ENCODE data around the gene RNF167. TPM values are rescaled to one million over a fixed set of nuclear protein-coding genes. Genes with fewer than 3 reads are reported as not detected.
A peak's percentile ranks its signal among the peaks of the same experiment; 100 is the strongest.

RNF167 gene
- total and polyA plus RNA-seq, 2 of the 8 experiments (the other 6 are each of a cell fraction or from before 2014, with no cell fraction given), result 140 to 281 TPM

- H3K56ac ChIP-seq (replicated peaks; ENCODE audit: insufficient read length, low read depth, low read length), result no peak overlapping the region
- TF ChIP-seq EGR1 (IDR thresholded peaks at IDR 0.05; ENCODE audit: borderline replicate concordance, low read depth, low read length) (no peak), SIN3A (conservative IDR thresholded peaks at IDR 0.05 in 1 of 2, IDR thresholded peaks at IDR 0.05 in 1 of 2; ENCODE audit: low read depth in 1 of 2, low read length in 2 of 2) (no peak), SIRT6 (IDR thresholded peaks at IDR 0.05; ENCODE audit: low read length) (no peak), RAD21 (IDR thresholded peaks at IDR 0.05 in 1 of 2, conservative IDR thresholded peaks at IDR 0.05 in 1 of 2; ENCODE audit: low read depth in 2 of 2, low read length in 2 of 2) (peak; percentile 21 to 25; a peak in 3 of 4 replicates), RBBP5 (IDR thresholded peaks at IDR 0.05; ENCODE audit: borderline replicate concordance, low read depth, low read length) (no peak)
- TF ChIP-seq, protein P1, sequence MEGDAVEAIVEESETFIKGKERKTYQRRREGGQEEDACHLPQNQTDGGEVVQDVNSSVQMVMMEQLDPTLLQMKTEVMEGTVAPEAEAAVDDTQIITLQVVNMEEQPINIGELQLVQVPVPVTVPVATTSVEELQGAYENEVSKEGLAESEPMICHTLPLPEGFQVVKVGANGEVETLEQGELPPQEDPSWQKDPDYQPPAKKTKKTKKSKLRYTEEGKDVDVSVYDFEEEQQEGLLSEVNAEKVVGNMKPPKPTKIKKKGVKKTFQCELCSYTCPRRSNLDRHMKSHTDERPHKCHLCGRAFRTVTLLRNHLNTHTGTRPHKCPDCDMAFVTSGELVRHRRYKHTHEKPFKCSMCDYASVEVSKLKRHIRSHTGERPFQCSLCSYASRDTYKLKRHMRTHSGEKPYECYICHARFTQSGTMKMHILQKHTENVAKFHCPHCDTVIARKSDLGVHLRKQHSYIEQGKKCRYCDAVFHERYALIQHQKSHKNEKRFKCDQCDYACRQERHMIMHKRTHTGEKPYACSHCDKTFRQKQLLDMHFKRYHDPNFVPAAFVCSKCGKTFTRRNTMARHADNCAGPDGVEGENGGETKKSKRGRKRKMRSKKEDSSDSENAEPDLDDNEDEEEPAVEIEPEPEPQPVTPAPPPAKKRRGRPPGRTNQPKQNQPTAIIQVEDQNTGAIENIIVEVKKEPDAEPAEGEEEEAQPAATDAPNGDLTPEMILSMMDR (IDR thresholded peaks at IDR 0.05; ENCODE audit: control extremely low read depth in 1 of 3, insufficient read depth in 1 of 3, low read depth in 1 of 3, low read length in 3 of 3), result peak; percentile 54 to 69 (median 55)
- no peak overlapping the region for H3K14ac ChIP-seq (ENCODE audit: insufficient read length)
- H3K36me3 ChIP-seq (ENCODE audit: control insufficient read depth in 2 of 4, insufficient read depth in 4 of 4, low read length in 3 of 4), result peaks cover 11 to 31% (median 26%) of the 10 kb centered on the region in 4 experiments
- H2BK5ac ChIP-seq (ENCODE audit: low read depth, low read length), result no peak overlapping the region
- no peak overlapping the region for H4K8ac ChIP-seq (ENCODE audit: extremely low read depth, insufficient read depth, low read length)
- no peak overlapping the region for H3K9ac ChIP-seq (replicated peaks in 1 of 4; ENCODE audit: extremely low read depth in 1 of 4, low read depth in 3 of 4, low read length in 3 of 4)
- no peak overlapping the region for H2BK15ac ChIP-seq (ENCODE audit: low read length)
- no peak overlapping the region for H2BK120ac ChIP-seq (replicated peaks; ENCODE audit: low read depth, low read length)
- H3K4me2 ChIP-seq (ENCODE audit: insufficient read depth in 1 of 2, low read depth in 2 of 2, low read length in 2 of 2), result no peak overlapping the region; a peak in 1 of 4 replicates
- 0 out of 2 replicates have a peak overlapping the region, but pooled peaks have one; percentile 55 for H3K27ac ChIP-seq (ENCODE audit: low read depth, low read length)
- peaks cover 3% of the 10 kb centered on the region; the same call in 1 of the 2 replicates for H3K23me2 ChIP-seq (ENCODE audit: low read depth, low read length)
- no peaks in the 10 kb centered on the region for H3K9me3 ChIP-seq (ENCODE audit: insufficient read depth in 2 of 2, low read depth in 1 of 2, low read length in 1 of 2)
- no peaks in the 10 kb centered on the region for H3K27me3 ChIP-seq (replicated peaks in 1 of 4; ENCODE audit: control insufficient read depth in 3 of 4, extremely low read depth in 1 of 4, insufficient read depth in 3 of 4, low read length in 3 of 4)
- no peak overlapping the region for H2BK20ac ChIP-seq (ENCODE audit: low read length)
- no peak overlapping the region for H3K18ac ChIP-seq (ENCODE audit: extremely low read depth, low read length)
- ChIA-PET POLR2A (ENCODE audit: partially characterized antibody) (interaction anchor here (0.5 to 2.1 kb wide), 7 partner anchors 13 to 303 kb away, joined by 3 to 5 read pairs (median 3); partner anchors contain the start of gene SPAG7), CTCF (ENCODE audit: partially characterized antibody) (interaction anchor here (0.6 to 3.2 kb wide), 27 partner anchors 10 to 329 kb away, joined by 3 to 17 read pairs (median 3); partner anchors contain the start of genes GLTPD2 and PLD2)
- H3K79me1 ChIP-seq (ENCODE audit: low read depth, low read length), result no peaks in the 10 kb centered on the region; the same call in 1 of the 2 replicates
- H3K4me3 ChIP-seq (ENCODE audit: extremely low read depth in 1 of 4, insufficient read depth in 2 of 4, low read depth in 3 of 4, low read length in 4 of 4), result no peak overlapping the region
- H3K4me1 ChIP-seq (replicated peaks in 1 of 4; ENCODE audit: control insufficient read depth in 3 of 4, insufficient read depth in 4 of 4, low read length in 3 of 4), result peaks cover 0 to 4% (median 2%) of the 10 kb centered on the region in 4 experiments; a peak in 5 of 7 replicates
- H4K91ac ChIP-seq (replicated peaks; ENCODE audit: insufficient read length, low read length), result no peak overlapping the region
- no peak overlapping the region for H3K4ac ChIP-seq (replicated peaks; ENCODE audit: insufficient read length, low read depth, low read length)
- DNase-seq (ENCODE audit: low read depth in 1 of 2, low spot score in 2 of 2) (peak in 1 of 2 experiments; percentile 75), FAIRE-seq (no peak)
- no peak overlapping the region for H2AFZ ChIP-seq (ENCODE audit: low read length)
- H4K20me1 ChIP-seq (replicated peaks in 1 of 2; ENCODE audit: control insufficient read depth in 1 of 2, insufficient read depth in 2 of 2, low read length in 2 of 2), result peaks cover 0 to 10% of the 10 kb centered on the region in 2 experiments
- no peak overlapping the region for H2BK12ac ChIP-seq (ENCODE audit: low read depth, low read length)
- no peak overlapping the region for H4K5ac ChIP-seq (ENCODE audit: insufficient read length, low read depth, low read length)
- no peaks in the 10 kb centered on the region for H3K79me2 ChIP-seq (ENCODE audit: control insufficient read depth in 1 of 2, insufficient read depth in 2 of 2, low read length in 2 of 2)
- WGBS, 2 experiments (ENCODE audit: extremely low coverage in 1 of 2, insufficient coverage in 1 of 2, insufficient read length in 1 of 2, insufficient replicate concordance in 2 of 2, low coverage in 1 of 2, low lambda C conversion rate in 2 of 2, missing lambda C conversion rate in 1 of 2), result 87% methylated on average over 23 of the region's 27 CpGs; no CpG with 5 or more reads in 1 of the 2 experiments
- no peak overlapping the region for H3K23ac ChIP-seq (ENCODE audit: insufficient read length)
- H2AK5ac ChIP-seq (ENCODE audit: low read depth, low read length), result no peak overlapping the region
Measured at GRCh38 chr17:4895657-4896331, 44.3 kb upstream of the RNF167 start.
